H1 (cell line): Measurements from ENCODE around the gene HS3ST6. TPM values are rescaled to one million over a fixed set of nuclear protein-coding genes. Genes with fewer than 3 reads are reported as not detected.

ENCODE experiments used
- CTCF ChIA-PET: fragments of 300-600 bp; sonication (Branson Sonifier 250); formaldehyde crosslinking; loops from one replicate; lab custom pipeline; 2021; ENCODE audit not compliant: partially characterized antibody; lab: Charles Lee
- POLR2A ChIA-PET: fragments of 300-600 bp; sonication (Branson Sonifier 250); formaldehyde crosslinking; loops from one replicate; lab custom pipeline; 2021; ENCODE audit warnings: inconsistent platforms; ENCODE audit not compliant: partially characterized antibody; lab: Charles Lee
- DNase-seq, 2 experiments: peaks; one replicate each; pipeline versions ENCODE4 v3.0.0 to v3.0.0-alpha.2; 2010 to 2022; ENCODE audit warnings: low spot score in 2 of 2, low read depth in 1 of 2, mixed read lengths in 1 of 2
- FAIRE-seq: peaks from 2 replicates; lab custom pipeline; 2011; peaks lifted over from hg19 to GRCh38; lab: Jason Lieb, UNC
- H2AFZ ChIP-seq: 2 replicates; pipeline ENCODE4 v1.8.1; 2012; ENCODE audit warnings: low read length, inconsistent platforms
- H2AK5ac ChIP-seq: 2 replicates; pipeline ENCODE4 v1.6.1; 2013; ENCODE audit warnings: low read depth, low read length
- H2BK120ac ChIP-seq: replicated peaks from 2 replicates; pipeline ENCODE3; 2013; ENCODE audit warnings: low read depth, low read length, inconsistent platforms
- H2BK12ac ChIP-seq: 2 replicates; pipeline ENCODE4 v1.6.1; 2013; ENCODE audit warnings: low read depth, low read length
- H2BK15ac ChIP-seq: 2 replicates; pipeline ENCODE4 v1.6.1; 2013; ENCODE audit warnings: low read length
- H2BK20ac ChIP-seq: 2 replicates; pipeline ENCODE4 v1.6.1; 2013; ENCODE audit warnings: low read length
- H2BK5ac ChIP-seq: 2 replicates; pipeline ENCODE4 v1.6.1; 2013; ENCODE audit warnings: low read depth, low read length
- H3K14ac ChIP-seq: 2 replicates; pipeline ENCODE4 v1.6.1; 2013; ENCODE audit warnings: inconsistent platforms; ENCODE audit not compliant: insufficient read length
- H3K18ac ChIP-seq: 2 replicates; pipeline ENCODE4 v1.6.1; 2013; ENCODE audit warnings: low read length; ENCODE audit errors: extremely low read depth
- H3K23ac ChIP-seq: 2 replicates; pipeline ENCODE4 v1.6.1; 2013; ENCODE audit warnings: inconsistent platforms; ENCODE audit not compliant: insufficient read length
- H3K23me2 ChIP-seq: 2 replicates; pipeline ENCODE4 v1.6.1; 2013; ENCODE audit warnings: low read depth, low read length
- H3K27ac ChIP-seq: 2 replicates; pipeline ENCODE4 v1.6.1; 2011; ENCODE audit warnings: low read depth, low read length, inconsistent platforms
- H3K27me3 ChIP-seq, 4 experiments: replicated peaks in 1 of 4; 1 replicate in 1 of 4; 2 replicates in 3 of 4; pipeline versions ENCODE4 v1.6.1 to v1.8.1; 2011 to 2013; ENCODE audit warnings: low read length in 3 of 4, mild to moderate bottlenecking in 3 of 4, inconsistent platforms in 2 of 4, mixed read lengths in 2 of 4, moderate library complexity in 1 of 4; ENCODE audit not compliant: control insufficient read depth in 3 of 4, insufficient read depth in 3 of 4; ENCODE audit errors: extremely low read depth in 1 of 4
- H3K36me3 ChIP-seq, 4 experiments: 2 replicates each; pipeline versions ENCODE4 v1.6.1 to v1.8.1; 2011 to 2013; ENCODE audit warnings: mild to moderate bottlenecking in 4 of 4, low read length in 3 of 4, moderate library complexity in 2 of 4, control low read depth in 1 of 4, inconsistent platforms in 1 of 4; ENCODE audit not compliant: insufficient read depth in 4 of 4, control insufficient read depth in 2 of 4
- H3K4ac ChIP-seq: replicated peaks from 2 replicates; pipeline ENCODE3; 2013; ENCODE audit warnings: low read length, low read depth, mixed read lengths, inconsistent platforms; ENCODE audit not compliant: insufficient read length
- H3K4me1 ChIP-seq, 4 experiments: replicated peaks in 1 of 4; 1 replicate in 1 of 4; 2 replicates in 3 of 4; pipeline versions ENCODE4 v1.6.1 to v1.8.1; 2011 to 2013; ENCODE audit warnings: low read length in 3 of 4, inconsistent platforms in 2 of 4, mixed read lengths in 1 of 4; ENCODE audit not compliant: insufficient read depth in 4 of 4, control insufficient read depth in 3 of 4
- H3K4me2 ChIP-seq, 2 experiments: 2 replicates each; pipeline versions ENCODE4 v1.6.1 to v1.8.1; 2011 to 2013; ENCODE audit warnings: low read depth in 2 of 2, low read length in 2 of 2, control low read depth in 1 of 2, inconsistent platforms in 1 of 2, mild to moderate bottlenecking in 1 of 2; ENCODE audit not compliant: insufficient read depth in 1 of 2
- H3K4me3 ChIP-seq, 4 experiments: fragments of 200-600, 300-600 bp in 1 of 4; sonication (generic), shearing (Covaris generic), sonication (Bioruptor Twin) in 1 of 4; 2 replicates each; pipeline versions ENCODE4 v1.5.1 to v1.8.1; 2011 to 2016; ENCODE audit warnings: low read length in 4 of 4, low read depth in 3 of 4, control low read depth in 2 of 4, inconsistent platforms in 2 of 4, mild to moderate bottlenecking in 2 of 4, mixed read lengths in 1 of 4, moderate library complexity in 1 of 4; ENCODE audit not compliant: insufficient read depth in 2 of 4; ENCODE audit errors: extremely low read depth in 1 of 4
- H3K56ac ChIP-seq: replicated peaks from 2 replicates; pipeline ENCODE3; 2013; ENCODE audit warnings: low read depth, mild to moderate bottlenecking, mixed read lengths, low read length, inconsistent platforms; ENCODE audit not compliant: insufficient read length
- H3K79me1 ChIP-seq: 2 replicates; pipeline ENCODE4 v1.6.1; 2013; ENCODE audit warnings: low read depth, low read length, control low read depth
- H3K79me2 ChIP-seq, 2 experiments: 2 replicates each; pipeline versions ENCODE4 v1.6.1 to v1.8.1; 2012 to 2013; ENCODE audit warnings: low read length in 2 of 2, mild to moderate bottlenecking in 2 of 2, inconsistent platforms in 1 of 2; ENCODE audit not compliant: insufficient read depth in 2 of 2, control insufficient read depth in 1 of 2
- H3K9ac ChIP-seq, 4 experiments: replicated peaks in 1 of 4; 1 replicate in 1 of 4; 2 replicates in 3 of 4; pipeline versions ENCODE4 v1.6.1 to v1.8.1; 2011 to 2013; ENCODE audit warnings: low read depth in 3 of 4, low read length in 3 of 4, control low read depth in 2 of 4, mild to moderate bottlenecking in 2 of 4, moderate library complexity in 2 of 4, inconsistent platforms in 1 of 4; ENCODE audit errors: extremely low read depth in 1 of 4
- H3K9me3 ChIP-seq, 2 experiments: 2 replicates each; pipeline versions ENCODE4 v1.6.1 to v1.8.1; 2012 to 2013; ENCODE audit warnings: mild to moderate bottlenecking in 2 of 2, moderate library complexity in 2 of 2, control low read depth in 1 of 2, inconsistent platforms in 1 of 2, low read depth in 1 of 2, low read length in 1 of 2, mixed read lengths in 1 of 2; ENCODE audit not compliant: insufficient read depth in 2 of 2
- H4K20me1 ChIP-seq, 2 experiments: replicated peaks in 1 of 2; 2 replicates each; pipeline versions ENCODE3 to v1.8.1; 2011 to 2013; ENCODE audit warnings: inconsistent platforms in 2 of 2, low read length in 2 of 2, mild to moderate bottlenecking in 1 of 2; ENCODE audit not compliant: insufficient read depth in 2 of 2, control insufficient read depth in 1 of 2
- H4K5ac ChIP-seq: 2 replicates; pipeline ENCODE4 v1.6.1; 2013; ENCODE audit warnings: low read length, low read depth, mixed read lengths, inconsistent platforms; ENCODE audit not compliant: insufficient read length
- H4K8ac ChIP-seq: 2 replicates; pipeline ENCODE4 v1.8.0; 2013; ENCODE audit warnings: mild to moderate bottlenecking, moderate library complexity, low read length, inconsistent platforms; ENCODE audit not compliant: insufficient read depth; ENCODE audit errors: extremely low read depth
- H4K91ac ChIP-seq: replicated peaks from 2 replicates; pipeline ENCODE3; 2013; ENCODE audit warnings: low read length, mixed read lengths, inconsistent platforms; ENCODE audit not compliant: insufficient read length
- BCL11A ChIP-seq, 2 experiments: IDR thresholded peaks; one replicate each; pipeline ENCODE4 v1.6.1; 2011; ENCODE audit warnings: low read depth in 2 of 2, low read length in 2 of 2, mild to moderate bottlenecking in 2 of 2
- CEBPB ChIP-seq: IDR thresholded peaks from 2 replicates; pipeline ENCODE4 v1.6.1; 2012; ENCODE audit warnings: low read depth, low read length
- EZH2 ChIP-seq: fragments of 200-600 bp; sonication (generic); IDR thresholded peaks from 2 replicates; pipeline ENCODE4 v1.7.1; 2012; ENCODE audit warnings: low read depth, mild to moderate bottlenecking, moderate library complexity, low read length, inconsistent platforms; ENCODE audit not compliant: severe bottlenecking
- HDAC2 ChIP-seq, 2 experiments: fragments of 300-600 bp in 1 of 2; sonication (generic) in 1 of 2; IDR thresholded peaks; 2 replicates each; pipeline ENCODE4 v1.6.1; 2011 to 2012; ENCODE audit warnings: low read depth in 2 of 2, low read length in 2 of 2, mild to moderate bottlenecking in 2 of 2, moderate library complexity in 2 of 2, borderline replicate concordance in 1 of 2, inconsistent platforms in 1 of 2
- KDM4A ChIP-seq: IDR thresholded peaks from one replicate; pipeline ENCODE4 v1.7.1; 2012; ENCODE audit warnings: low read depth, mild to moderate bottlenecking, moderate library complexity, low read length, inconsistent platforms; ENCODE audit not compliant: severe bottlenecking
- MAFK ChIP-seq: IDR thresholded peaks from 2 replicates; pipeline ENCODE4 v1.6.1; 2012; ENCODE audit warnings: low read depth, mild to moderate bottlenecking, improper control_type of control experiment, low read length
- PHF8 ChIP-seq: fragments of 200-600 bp; sonication (generic); conservative IDR thresholded peaks from 2 replicates; pipeline ENCODE4 v1.7.1; 2012; ENCODE audit warnings: low read depth, mild to moderate bottlenecking, inconsistent platforms, low read length, moderate library complexity
- POU5F1 ChIP-seq: IDR thresholded peaks from 2 replicates; pipeline ENCODE4 v1.6.1; 2011; ENCODE audit warnings: low read depth, mild to moderate bottlenecking, low read length, moderate library complexity
- RAD21 ChIP-seq, 2 experiments: IDR thresholded peaks in 1 of 2; conservative IDR thresholded peaks in 1 of 2; 2 replicates each; pipeline ENCODE4 v1.6.1; 2011; ENCODE audit warnings: low read depth in 2 of 2, low read length in 2 of 2, improper control_type of control experiment in 1 of 2, inconsistent platforms in 1 of 2, mild to moderate bottlenecking in 1 of 2, moderate library complexity in 1 of 2
- RNF2 ChIP-seq: fragments of 200-900, 300-1000 bp; sonication (generic); IDR thresholded peaks from 2 replicates; pipeline ENCODE4 v1.7.1; 2016; ENCODE audit warnings: borderline replicate concordance, low read depth, mild to moderate bottlenecking, antibody characterized with exemption, low read length; ENCODE audit not compliant: poor library complexity, severe bottlenecking; ENCODE audit errors: missing control alignments
- SUZ12 ChIP-seq: fragments of 200-600 bp; sonication (generic); IDR thresholded peaks from 2 replicates; pipeline ENCODE4 v1.6.1; 2012; ENCODE audit warnings: mild to moderate bottlenecking, inconsistent platforms, low read length, moderate library complexity, mixed read lengths
- TCF12 ChIP-seq: IDR thresholded peaks from 2 replicates; pipeline ENCODE4 v1.6.1; 2011; ENCODE audit warnings: low read depth, mild to moderate bottlenecking, low read length
- TEAD4 ChIP-seq: IDR thresholded peaks from 2 replicates; pipeline ENCODE4 v1.6.1; 2012; ENCODE audit warnings: low read depth, low read length, inconsistent platforms, mixed read lengths
- WGBS, 2 experiments: shearing (Covaris generic) in 1 of 2; methylation state at CpG; one replicate each; pipeline versions ENCODE4 v1.1.6 to v1.1.7; 2013 to 2015; ENCODE audit warnings: low lambda C conversion rate in 2 of 2, mixed read lengths in 2 of 2, inconsistent platforms in 1 of 2, low coverage in 1 of 2, missing lambda C conversion rate in 1 of 2; ENCODE audit not compliant: insufficient replicate concordance in 2 of 2, insufficient coverage in 1 of 2, insufficient read length in 1 of 2; ENCODE audit errors: extremely low coverage in 1 of 2, missing lambda C conversion rate in 1 of 2; 5-methylcytosine and 5-hydroxymethylcytosine counted together
- polyA plus RNA-seq, 7 experiments: library from polyadenylated mRNA; depleted of rRNA in 3 of 7; stranded (reverse) in 5 of 7; unstranded in 2 of 7; fragments of >200 nt in 5 of 7; fragments of 200-250 nt in 2 of 7; gene quantifications; 1 replicate in 5 of 7; 2 replicates in 1 of 7; 4 replicates in 1 of 7; pipeline versions ENCODE4 v1.2.1 to v1.2.3, GENCODE V29; 2011 to 2013; ENCODE audit warnings: missing spikeins in 2 of 7, mixed read lengths in 2 of 7
- total RNA-seq: library from RNA; stranded (reverse); fragmentation: NEBNext Ultra II Directional; extraction: Animal tissue kit (Norgen Biotek cat#: 25700); gene quantifications from 2 replicates; pipeline ENCODE4 v1.2.1, GENCODE V29; 2021

HS3ST6 gene
- total and polyA plus RNA-seq, 2 of the 8 experiments (the other 6 are each of a cell fraction or from before 2014, with no cell fraction given), result 0.36 to 0.39 TPM

GRCh38 chr16:1938316-1938715 is 20.1 kb upstream of the HS3ST6 start:
- POLR2A ChIA-PET, result interaction anchor here (0.8 to 11.7 kb wide), 2 partner anchors 22 to 111 kb away, joined by 3 to 336 read pairs; partner anchors contain the start of genes FAHD1, NDUFB10, RNF151 and RPL3L
- FAIRE-seq, result no peak
- H3K56ac ChIP-seq, result no peak overlapping the region
- no peak for TF ChIP-seq POU5F1
- TF ChIP-seq PHF8, result no peak
- TF ChIP-seq KDM4A, result no peak
- no peak for TF ChIP-seq TEAD4
- TF ChIP-seq SUZ12, result no peak
- no peak for TF ChIP-seq BCL11A (IDR thresholded peaks at IDR 0.05; ENCODE audit: low read depth in 2 of 2, low read length in 2 of 2)
- no peak for TF ChIP-seq MAFK
- TF ChIP-seq HDAC2 (IDR thresholded peaks at IDR 0.05; ENCODE audit: borderline replicate concordance in 1 of 2, low read depth in 2 of 2, low read length in 2 of 2), result no peak
- TF ChIP-seq EZH2, result no peak
- no peak for TF ChIP-seq TCF12
- TF ChIP-seq RNF2, result no peak
- TF ChIP-seq RAD21 (IDR thresholded peaks at IDR 0.05 in 1 of 2, conservative IDR thresholded peaks at IDR 0.05 in 1 of 2; ENCODE audit: low read depth in 2 of 2, low read length in 2 of 2), result no peak
- TF ChIP-seq CEBPB, result no peak

More at GRCh38 chr16:1938316-1938715, 20.1 kb upstream of the HS3ST6 start:
- H3K18ac ChIP-seq, result no peak overlapping the region
- no peak overlapping the region for H2BK20ac ChIP-seq
- WGBS, 2 experiments, result 90% methylated on average over 10 of the region's 10 CpGs; no CpG with 5 or more reads in 1 of the 2 experiments
- H4K8ac ChIP-seq, result no peak overlapping the region
- H2AK5ac ChIP-seq, result no peak overlapping the region
- H3K9me3 ChIP-seq, result no peaks in the 10 kb centered on the region
- CTCF ChIA-PET, result no interaction called here
- no peak overlapping the region for H3K4ac ChIP-seq
- peaks cover 4 to 12% (median 8%) of the 10 kb centered on the region in 4 experiments; a peak in 5 of 8 replicates for H3K36me3 ChIP-seq
- no peak overlapping the region for H2BK5ac ChIP-seq
- H2BK12ac ChIP-seq, result no peak overlapping the region
- H3K4me2 ChIP-seq, result no peak overlapping the region
- no peak overlapping the region for H2AFZ ChIP-seq
- no peak overlapping the region for H2BK15ac ChIP-seq
- no peak overlapping the region for H3K27ac ChIP-seq
- no peak overlapping the region for H3K9ac ChIP-seq
- no peak for DNase-seq
- no peak overlapping the region for H2BK120ac ChIP-seq
- no peak overlapping the region for H3K23ac ChIP-seq
- H4K91ac ChIP-seq, result no peak overlapping the region
- peaks cover 6% of the 10 kb centered on the region; the same call in 1 of the 2 replicates for H3K23me2 ChIP-seq
- H4K20me1 ChIP-seq, result peaks cover 0 to 4% of the 10 kb centered on the region in 2 experiments
- no peak overlapping the region for H3K4me3 ChIP-seq
- no peak overlapping the region for H4K5ac ChIP-seq
- H3K4me1 ChIP-seq, result peaks cover 0 to 8% (median 6%) of the 10 kb centered on the region in 4 experiments; a peak in 5 of 7 replicates
- no peak overlapping the region for H3K14ac ChIP-seq
- peaks cover 0 to 2% (median 0%) of the 10 kb centered on the region in 4 experiments; a peak in 1 of 7 replicates for H3K27me3 ChIP-seq
- H3K79me2 ChIP-seq, result no peaks in the 10 kb centered on the region
- no peaks in the 10 kb centered on the region for H3K79me1 ChIP-seq
